Erythroblast (primary cell): ENCODE data around the gene SLC35B2.

Experiments
- GATA1 ChIP-seq: IDR thresholded peaks from 2 replicates; pipeline ENCODE4 v1.6.1; 2011; ENCODE audit warnings: low read depth, mild to moderate bottlenecking, control low read depth, low read length, moderate library complexity
- POLR2A ChIP-seq: IDR thresholded peaks from 2 replicates; pipeline ENCODE4 v1.6.1; 2011; ENCODE audit warnings: mild to moderate bottlenecking, low read length

- TF ChIP-seq POLR2A (no peak), GATA1 (no peak)
Observed at GRCh38 chr6:44271914-44272313, 14.6 kb upstream of the SLC35B2 start.
